Thyroid gland (tissue), 4 donors: ENCODE measurements around the gene FOSL2.

Source experiments
- POLR2A ChIP-seq, 2 donors: fragments of 450-650 bp; IDR thresholded peaks; one replicate each; pipeline ENCODE4 v1.6.1; 2017; ENCODE audit warnings: antibody characterized with exemption in 2 of 2, mild to moderate bottlenecking in 2 of 2, moderate library complexity in 1 of 2
- TF ChIP-seq, protein P1 (sequence below), 6 experiments: fragments of 200-600 bp in 3 of 6; fragments of 450-650 bp in 3 of 6; sonication (generic) in 3 of 6; IDR thresholded peaks; one replicate each; pipeline ENCODE4 v1.5.1; 2016 to 2019; ENCODE audit warnings: antibody characterized with exemption in 6 of 6, mild to moderate bottlenecking in 2 of 6, inconsistent platforms in 1 of 6, moderate library complexity in 1 of 6

DNA sequence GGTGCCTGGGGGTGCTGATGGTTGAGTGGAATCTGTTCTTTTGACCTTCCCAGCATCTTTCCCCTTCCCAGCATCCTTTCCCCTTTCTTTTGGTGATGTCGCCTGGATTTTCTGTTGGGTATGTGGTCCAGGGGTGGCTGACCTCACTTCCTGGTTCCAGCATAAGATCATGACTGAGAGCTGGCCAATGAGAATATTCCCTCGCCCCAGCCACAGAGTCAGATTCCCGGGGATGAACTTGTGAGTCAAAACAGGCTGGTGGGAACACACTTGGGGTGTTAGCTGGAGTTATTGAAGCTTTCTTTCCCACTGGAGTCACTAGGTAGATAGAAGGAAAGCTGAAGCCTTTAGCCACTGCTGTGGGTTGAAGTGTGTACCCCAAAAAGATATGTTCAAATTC is 28.0 kb upstream of the FOSL2 start:
- TF ChIP-seq, protein P1, sequence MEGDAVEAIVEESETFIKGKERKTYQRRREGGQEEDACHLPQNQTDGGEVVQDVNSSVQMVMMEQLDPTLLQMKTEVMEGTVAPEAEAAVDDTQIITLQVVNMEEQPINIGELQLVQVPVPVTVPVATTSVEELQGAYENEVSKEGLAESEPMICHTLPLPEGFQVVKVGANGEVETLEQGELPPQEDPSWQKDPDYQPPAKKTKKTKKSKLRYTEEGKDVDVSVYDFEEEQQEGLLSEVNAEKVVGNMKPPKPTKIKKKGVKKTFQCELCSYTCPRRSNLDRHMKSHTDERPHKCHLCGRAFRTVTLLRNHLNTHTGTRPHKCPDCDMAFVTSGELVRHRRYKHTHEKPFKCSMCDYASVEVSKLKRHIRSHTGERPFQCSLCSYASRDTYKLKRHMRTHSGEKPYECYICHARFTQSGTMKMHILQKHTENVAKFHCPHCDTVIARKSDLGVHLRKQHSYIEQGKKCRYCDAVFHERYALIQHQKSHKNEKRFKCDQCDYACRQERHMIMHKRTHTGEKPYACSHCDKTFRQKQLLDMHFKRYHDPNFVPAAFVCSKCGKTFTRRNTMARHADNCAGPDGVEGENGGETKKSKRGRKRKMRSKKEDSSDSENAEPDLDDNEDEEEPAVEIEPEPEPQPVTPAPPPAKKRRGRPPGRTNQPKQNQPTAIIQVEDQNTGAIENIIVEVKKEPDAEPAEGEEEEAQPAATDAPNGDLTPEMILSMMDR (IDR thresholded peaks at IDR 0.05), result no peak
- TF ChIP-seq POLR2A (IDR thresholded peaks at IDR 0.05), result no peak
